Upper lobe of right lung (tissue), 1 donor: ENCODE measurements around the gene CDR2L. TPM values are rescaled to one million over a fixed set of nuclear protein-coding genes. Genes with fewer than 3 reads are reported as not detected.
"Not testable (repeated sequence)": the region's sequence is repeated elsewhere in the genome, so short reads cannot be mapped to it uniquely, and the experiment has no call there.

Experiments
- ATAC-seq: fragments of 200-7000 bp; cut with Tn5 transposase; one replicate; pipeline ENCODE4 v1.9.1; 2020; ENCODE audit warnings: mild to moderate bottlenecking, moderate library complexity
- DNase-seq: peaks from one replicate; pipeline ENCODE4 v3.0.0-alpha.2; 2020
- H3K27ac ChIP-seq: fragments of 200-600 bp; one replicate; pipeline ENCODE4 v1.8.0; 2022
- H3K27me3 ChIP-seq: fragments of 200-600 bp; one replicate; pipeline ENCODE4 v1.8.0; 2022; ENCODE audit warnings: mild to moderate bottlenecking
- H3K36me3 ChIP-seq: fragments of 200-600 bp; one replicate; pipeline ENCODE4 v1.8.0; 2022
- H3K4me1 ChIP-seq: fragments of 200-600 bp; one replicate; pipeline ENCODE4 v1.8.0; 2022
- H3K4me3 ChIP-seq: fragments of 200-600 bp; one replicate; pipeline ENCODE4 v1.8.0; 2022; ENCODE audit warnings: mild to moderate bottlenecking
- H3K9me3 ChIP-seq: fragments of 200-600 bp; one replicate; pipeline ENCODE4 v1.8.0; 2022
- CTCF ChIP-seq: fragments of 200-600 bp; IDR thresholded peaks from one replicate; pipeline ENCODE4 v1.8.0; 2022; ENCODE audit warnings: antibody characterized with exemption
- intact Hi-C: fragments of 100-400 bp; cut with DNase I; formaldehyde crosslinking; loops from one replicate; pipeline ENCODE4 v1.11.0; 2022
- total RNA-seq: library from RNA; stranded (reverse); fragmentation: NEBNext Ultra II Directional; extraction: Animal tissue kit (Norgen Biotek cat#: 25700); gene quantifications from one replicate; pipeline ENCODE4 v1.2.1, GENCODE V29; 2021
- donor health status: DM: no; HTN: yes; CAD: no; lungs with severe emphysema.

Gene CDR2L
- total RNA-seq, 1 donor from 2014 or later, result 21.8 TPM

GRCh38 chr17:75001915-75002843 lies 14.7 kb downstream of the CDR2L start:
- H3K36me3 ChIP-seq, result peaks cover 15% of the 10 kb centered on the region
- ATAC-seq, result peak; percentile 5
- no peak overlapping the region for H3K27ac ChIP-seq
- no peaks in the 10 kb centered on the region for H3K27me3 ChIP-seq
- intact Hi-C loops, result no loop called here
- no peak for DNase-seq
- no peaks in the 10 kb centered on the region for H3K9me3 ChIP-seq
- no peak for TF ChIP-seq CTCF
- no peaks in the 10 kb centered on the region for H3K4me1 ChIP-seq
- no peak overlapping the region for H3K4me3 ChIP-seq

GRCh38 chr17:75003070-75003956 lies 15.9 kb downstream of the CDR2L start:
- Histone ChIP-seq H3K36me3 (peaks cover 15% of the 10 kb centered on the region), H3K4me1 (no peaks in the 10 kb centered on the region), H3K27me3 (no peaks in the 10 kb centered on the region)

GRCh38 chr17:75003957-75004355 lies 16.5 kb downstream of the CDR2L start:
- DNase-seq (no peak), ATAC-seq (no peak)
- TF ChIP-seq CTCF, result no peak
- Histone ChIP-seq H3K27me3 (no peaks in the 10 kb centered on the region), H3K4me3 (no peak overlapping the region), H3K4me1 (no peaks in the 10 kb centered on the region), H3K36me3 (peaks cover 15% of the 10 kb centered on the region), H3K27ac (no peak overlapping the region), H3K9me3 (no peaks in the 10 kb centered on the region)
- intact Hi-C loops, result no loop called here

More at GRCh38 chr17:75003070-75003956, 15.9 kb downstream of the CDR2L start:
- ATAC-seq (peak; percentile 8), DNase-seq (no peak)
- no peaks in the 10 kb centered on the region for H3K9me3 ChIP-seq
- no peak for TF ChIP-seq CTCF
- no peak overlapping the region for H3K4me3 ChIP-seq
- intact Hi-C loops, result no loop called here
- H3K27ac ChIP-seq, result no peak overlapping the region

GRCh38 chr17:75004371-75004770 lies 16.9 kb downstream of the CDR2L start:
- no peaks in the 10 kb centered on the region for H3K27me3 ChIP-seq
- no peak for TF ChIP-seq CTCF
- ATAC-seq, result no peak
- no peak overlapping the region for H3K27ac ChIP-seq
- H3K9me3 ChIP-seq, result no peaks in the 10 kb centered on the region
- DNase-seq, result no peak
- intact Hi-C loops, result no loop called here
- H3K4me1 ChIP-seq, result no peaks in the 10 kb centered on the region
- no peak overlapping the region for H3K4me3 ChIP-seq
- H3K36me3 ChIP-seq, result peaks cover 15% of the 10 kb centered on the region

- no peak overlapping the region for H3K27ac ChIP-seq
- no peak for TF ChIP-seq CTCF
- no peak overlapping the region for H3K4me3 ChIP-seq
- intact Hi-C loops, result no loop called here
- no peaks in the 10 kb centered on the region for H3K4me1 ChIP-seq
- DNase-seq (no peak), ATAC-seq (no peak)
- no peaks in the 10 kb centered on the region for H3K9me3 ChIP-seq
- peaks cover 15% of the 10 kb centered on the region for H3K36me3 ChIP-seq
- H3K27me3 ChIP-seq, result no peaks in the 10 kb centered on the region
These were observed 17.9 kb downstream of the CDR2L start for GRCh38 chr17:75005291-75005690.

GRCh38 chr17:75006084-75006483 lies 18.7 kb downstream of the CDR2L start:
- H3K4me1 ChIP-seq, H3K4me3 ChIP-seq, DNase-seq, H3K9me3 ChIP-seq, H3K27ac ChIP-seq, intact Hi-C loops, H3K27me3 ChIP-seq, ATAC-seq: not testable (repeated sequence)
- H3K36me3 ChIP-seq, result peaks cover 12% of the 10 kb centered on the region
